Osteocyte (in vitro differentiated cells): ENCODE results near the gene SLC5A6. TPM values are rescaled to one million over a fixed set of nuclear protein-coding genes. Genes with fewer than 3 reads are reported as not detected.

Experiments
- DNase-seq: peaks from one replicate; pipeline ENCODE4 v3.0.0; 2021; ENCODE audit warnings: mixed read lengths; ENCODE audit not compliant: unreplicated experiment; ENCODE audit errors: extremely low spot score
- H3K27ac Mint-ChIP-seq: one replicate; pipeline ENCODE4 v1.8.0; 2021; ENCODE audit warnings: mild to moderate bottlenecking, mixed read lengths; ENCODE audit not compliant: unreplicated experiment
- H3K27me3 Mint-ChIP-seq: one replicate; pipeline ENCODE4 v1.8.0; 2021; ENCODE audit warnings: mixed read lengths; ENCODE audit not compliant: unreplicated experiment
- H3K36me3 Mint-ChIP-seq: one replicate; pipeline ENCODE4 v1.8.0; 2021; ENCODE audit warnings: mixed read lengths; ENCODE audit not compliant: unreplicated experiment
- H3K4me1 Mint-ChIP-seq: one replicate; pipeline ENCODE4 v1.8.0; 2021; ENCODE audit warnings: mixed read lengths; ENCODE audit not compliant: unreplicated experiment
- H3K4me3 Mint-ChIP-seq: one replicate; pipeline ENCODE4 v1.8.0; 2021; ENCODE audit warnings: mild to moderate bottlenecking, moderate library complexity, mixed read lengths; ENCODE audit not compliant: unreplicated experiment
- H3K9me3 Mint-ChIP-seq: one replicate; pipeline ENCODE4 v1.8.0; 2021; ENCODE audit warnings: mixed read lengths; ENCODE audit not compliant: unreplicated experiment
- total RNA-seq: library from RNA; stranded (reverse); gene quantifications from 2 replicates; pipeline ENCODE4 v1.2.1, GENCODE V29; 2021
- TF ChIP-seq, protein P1 (sequence below): fragments of 200-600 bp; sonication (generic); IDR thresholded peaks from 2 replicates; pipeline ENCODE4 v1.5.0; 2021; ENCODE audit warnings: antibody characterized with exemption, mild to moderate bottlenecking, moderate library complexity

The SLC5A6 gene
- total RNA-seq, 1 donor from 2014 or later = 33.3 TPM

DNA sequence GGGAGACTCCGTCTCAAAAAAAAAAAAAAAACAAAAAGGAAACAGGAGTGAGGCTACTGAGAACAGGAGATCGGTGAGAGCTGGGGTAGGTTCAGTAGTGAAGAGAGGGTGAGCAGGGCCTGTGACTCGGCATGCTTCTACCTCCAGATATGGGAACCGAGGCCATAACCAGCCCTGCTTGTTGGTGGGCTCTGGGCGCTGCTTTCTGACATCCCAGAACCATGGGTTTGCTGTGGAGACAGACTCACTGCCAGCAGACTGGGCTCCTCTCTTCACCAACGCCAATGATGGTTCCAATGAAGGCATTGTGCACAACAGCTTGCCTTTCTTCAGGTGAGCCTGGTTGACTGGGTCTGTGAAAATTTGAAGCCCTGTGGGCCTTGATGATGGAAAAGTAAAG is 11.3 kb upstream of the SLC5A6 start:
- Mint-ChIP-seq H3K27ac (no peak overlapping the region), H3K9me3 (no peaks in the 10 kb centered on the region), H3K4me3 (no peak overlapping the region), H3K27me3 (no peaks in the 10 kb centered on the region), H3K4me1 (peaks cover 4% of the 10 kb centered on the region), H3K36me3 (peaks cover 59% of the 10 kb centered on the region)
- no peak for DNase-seq
- TF ChIP-seq, protein P1, sequence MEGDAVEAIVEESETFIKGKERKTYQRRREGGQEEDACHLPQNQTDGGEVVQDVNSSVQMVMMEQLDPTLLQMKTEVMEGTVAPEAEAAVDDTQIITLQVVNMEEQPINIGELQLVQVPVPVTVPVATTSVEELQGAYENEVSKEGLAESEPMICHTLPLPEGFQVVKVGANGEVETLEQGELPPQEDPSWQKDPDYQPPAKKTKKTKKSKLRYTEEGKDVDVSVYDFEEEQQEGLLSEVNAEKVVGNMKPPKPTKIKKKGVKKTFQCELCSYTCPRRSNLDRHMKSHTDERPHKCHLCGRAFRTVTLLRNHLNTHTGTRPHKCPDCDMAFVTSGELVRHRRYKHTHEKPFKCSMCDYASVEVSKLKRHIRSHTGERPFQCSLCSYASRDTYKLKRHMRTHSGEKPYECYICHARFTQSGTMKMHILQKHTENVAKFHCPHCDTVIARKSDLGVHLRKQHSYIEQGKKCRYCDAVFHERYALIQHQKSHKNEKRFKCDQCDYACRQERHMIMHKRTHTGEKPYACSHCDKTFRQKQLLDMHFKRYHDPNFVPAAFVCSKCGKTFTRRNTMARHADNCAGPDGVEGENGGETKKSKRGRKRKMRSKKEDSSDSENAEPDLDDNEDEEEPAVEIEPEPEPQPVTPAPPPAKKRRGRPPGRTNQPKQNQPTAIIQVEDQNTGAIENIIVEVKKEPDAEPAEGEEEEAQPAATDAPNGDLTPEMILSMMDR = no peak

DNA sequence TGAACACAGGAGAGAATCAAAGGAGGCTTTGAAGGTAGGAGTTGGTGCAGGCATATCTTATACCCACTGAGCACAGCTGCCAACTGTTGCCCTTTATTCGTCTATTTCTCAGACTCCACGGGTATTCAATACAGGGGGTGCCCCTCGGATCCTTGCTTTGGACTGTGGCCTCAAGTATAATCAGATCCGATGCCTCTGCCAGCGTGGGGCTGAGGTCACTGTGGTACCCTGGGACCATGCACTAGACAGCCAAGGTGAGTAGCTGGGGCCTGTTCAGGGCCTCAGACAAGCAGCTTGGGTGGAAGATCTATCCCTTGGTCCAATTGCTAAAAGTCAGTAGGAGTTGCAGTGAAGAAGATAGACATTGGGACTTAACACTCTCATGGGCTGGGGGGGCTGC is 10.3 kb upstream of the SLC5A6 start:
- no peak overlapping the region for H3K27ac Mint-ChIP-seq
- no peak for DNase-seq
- TF ChIP-seq, protein P1 = no peak
- no peak overlapping the region for H3K4me3 Mint-ChIP-seq
- H3K36me3 Mint-ChIP-seq = peaks cover 52% of the 10 kb centered on the region
- peaks cover 10% of the 10 kb centered on the region for H3K4me1 Mint-ChIP-seq
- no peaks in the 10 kb centered on the region for H3K9me3 Mint-ChIP-seq
- no peaks in the 10 kb centered on the region for H3K27me3 Mint-ChIP-seq

- Mint-ChIP-seq H3K9me3 (no peaks in the 10 kb centered on the region), H3K4me3 (no peak overlapping the region), H3K27ac (no peak overlapping the region), H3K36me3 (peaks cover 39% of the 10 kb centered on the region), H3K27me3 (no peaks in the 10 kb centered on the region), H3K4me1 (peaks cover 19% of the 10 kb centered on the region)
- no peak for DNase-seq
- TF ChIP-seq, protein P1 = no peak
Observed at GRCh38 chr2:27221166-27221565, 9.1 kb upstream of the SLC5A6 start.

- H3K4me3 Mint-ChIP-seq = no peak overlapping the region
- H3K27ac Mint-ChIP-seq = no peak overlapping the region
- H3K4me1 Mint-ChIP-seq = peaks cover 19% of the 10 kb centered on the region
- no peaks in the 10 kb centered on the region for H3K9me3 Mint-ChIP-seq
- DNase-seq = no peak
- no peaks in the 10 kb centered on the region for H3K27me3 Mint-ChIP-seq
- peaks cover 35% of the 10 kb centered on the region for H3K36me3 Mint-ChIP-seq
- TF ChIP-seq, protein P1 = no peak
Observed at GRCh38 chr2:27220091-27220490, 8.0 kb upstream of the SLC5A6 start.

- Mint-ChIP-seq H3K4me3 (no peak overlapping the region), H3K36me3 (peaks cover 27% of the 10 kb centered on the region), H3K27ac (no peak overlapping the region), H3K27me3 (no peaks in the 10 kb centered on the region), H3K9me3 (no peaks in the 10 kb centered on the region), H3K4me1 (peaks cover 19% of the 10 kb centered on the region)
- no peak for DNase-seq
- TF ChIP-seq, protein P1 = no peak
Observed at GRCh38 chr2:27219091-27219490, 7.0 kb upstream of the SLC5A6 start.
